Thymus (tissue), 11 donors: ENCODE data around the gene HCK. TPM values are rescaled to one million over a fixed set of nuclear protein-coding genes. Genes with fewer than 3 reads are reported as not detected.

Experiments used
- DNase-seq, 9 donors: peaks; one replicate each; pipeline ENCODE4 v3.0.0-alpha.2; 2013; ENCODE audit warnings: low spot score in 9 of 9, low read depth in 6 of 9, missing footprints in 1 of 9
- H3K27ac ChIP-seq, 2 donors: one replicate each; pipeline ENCODE4 v1.5.1; 2013; ENCODE audit warnings: control low read depth in 1 of 2, low read depth in 1 of 2, low read length in 1 of 2, mild to moderate bottlenecking in 1 of 2, moderate library complexity in 1 of 2
- H3K27me3 ChIP-seq, 2 donors: one replicate each; pipeline ENCODE4 v1.5.1; 2013; ENCODE audit warnings: low read length in 1 of 2; ENCODE audit not compliant: control insufficient read depth in 2 of 2, insufficient read depth in 1 of 2
- H3K36me3 ChIP-seq, 2 donors: one replicate each; pipeline ENCODE4 v1.5.1; 2013; ENCODE audit warnings: low read length in 1 of 2, mild to moderate bottlenecking in 1 of 2, moderate library complexity in 1 of 2; ENCODE audit not compliant: control insufficient read depth in 2 of 2, insufficient read depth in 2 of 2
- H3K4me1 ChIP-seq, 2 donors: one replicate each; pipeline ENCODE4 v1.5.1; 2013; ENCODE audit warnings: low read length in 2 of 2; ENCODE audit not compliant: control insufficient read depth in 2 of 2, insufficient read depth in 2 of 2
- H3K4me3 ChIP-seq, 2 donors: one replicate each; pipeline ENCODE4 v1.5.1; 2013; ENCODE audit warnings: low read length in 2 of 2, control low read depth in 1 of 2, mild to moderate bottlenecking in 1 of 2
- H3K9me3 ChIP-seq, 2 donors: one replicate each; pipeline ENCODE4 v1.5.1; 2013; ENCODE audit warnings: low read length in 1 of 2, mild to moderate bottlenecking in 1 of 2; ENCODE audit not compliant: control insufficient read depth in 2 of 2, insufficient read depth in 1 of 2
- WGBS: extraction: QIAGEN DNeasy Blood & Tissue Kit; methylation state at CpG from one replicate; pipeline ENCODE4 v1.1.7; 2013; 5-methylcytosine and 5-hydroxymethylcytosine counted together
- polyA plus RNA-seq: library from polyadenylated mRNA; stranded (reverse); fragments of 200-250 nt; gene quantifications from one replicate; pipeline ENCODE4 v1.2.3, GENCODE V29; 2013
- total RNA-seq: library from RNA; stranded (reverse); fragments of 120-200 nt; gene quantifications from one replicate; pipeline ENCODE4 v1.2.4, GENCODE V29; 2013
- donor health status: healthy.

HCK gene
- total and polyA plus RNA-seq, 2 donors: 25.2 to 33.3 TPM

DNA sequence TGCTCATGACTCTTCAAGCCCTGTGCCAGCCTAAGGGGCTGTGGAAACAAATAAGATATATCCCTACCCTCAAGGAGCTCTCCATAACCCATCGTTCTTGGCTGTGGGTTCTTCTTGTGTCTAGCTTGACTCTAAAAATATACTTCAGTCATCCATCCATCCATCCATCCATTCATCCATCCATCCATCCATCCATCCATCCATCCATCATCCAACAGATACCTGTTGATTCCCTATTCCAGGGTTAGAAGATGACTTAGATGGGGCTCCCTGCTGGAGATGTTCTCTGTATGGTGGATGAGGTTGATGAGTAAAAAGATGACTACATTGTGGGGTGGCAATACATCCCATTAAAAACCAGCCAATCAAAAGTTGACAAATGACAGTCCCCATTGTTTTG, 23.5 kb downstream of the HCK start:
- no peak overlapping the region for H3K4me3 ChIP-seq
- no peak for DNase-seq
- no peak overlapping the region for H3K27ac ChIP-seq
- no peaks in the 10 kb centered on the region for H3K27me3 ChIP-seq
- H3K4me1 ChIP-seq: peaks cover 0 to 3% of the 10 kb centered on the region in 2 donors
- no peaks in the 10 kb centered on the region for H3K36me3 ChIP-seq
- WGBS: 96% methylated on average over 1 of the region's 1 CpG
- no peaks in the 10 kb centered on the region for H3K9me3 ChIP-seq

DNA sequence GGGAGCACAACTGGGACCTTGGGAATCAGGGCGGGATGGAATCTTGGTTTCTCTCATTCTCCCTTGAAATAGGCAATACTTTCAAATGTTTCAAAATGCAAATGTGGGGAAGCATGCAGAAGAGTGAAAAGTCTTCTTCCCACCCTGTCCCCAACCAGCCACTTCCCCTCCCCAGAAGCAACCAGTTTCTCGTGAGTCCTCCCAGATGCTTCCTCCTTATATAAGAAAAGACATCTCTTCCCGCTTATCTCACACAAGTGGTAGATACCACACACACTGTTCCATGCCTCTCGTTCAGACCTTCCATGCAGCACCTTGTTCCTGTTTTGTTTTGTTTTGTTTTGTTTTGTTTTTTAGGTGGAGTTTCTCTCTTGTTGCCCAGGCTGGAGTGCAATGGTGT, 25.1 kb downstream of the HCK start:
- no peaks in the 10 kb centered on the region for H3K9me3 ChIP-seq
- DNase-seq: no peak
- no peaks in the 10 kb centered on the region for H3K4me1 ChIP-seq
- no peaks in the 10 kb centered on the region for H3K36me3 ChIP-seq
- no peak overlapping the region for H3K4me3 ChIP-seq
- H3K27ac ChIP-seq: no peak overlapping the region
- H3K27me3 ChIP-seq: no peaks in the 10 kb centered on the region
- 29% methylated on average over 4 of the region's 4 CpGs for WGBS

DNA sequence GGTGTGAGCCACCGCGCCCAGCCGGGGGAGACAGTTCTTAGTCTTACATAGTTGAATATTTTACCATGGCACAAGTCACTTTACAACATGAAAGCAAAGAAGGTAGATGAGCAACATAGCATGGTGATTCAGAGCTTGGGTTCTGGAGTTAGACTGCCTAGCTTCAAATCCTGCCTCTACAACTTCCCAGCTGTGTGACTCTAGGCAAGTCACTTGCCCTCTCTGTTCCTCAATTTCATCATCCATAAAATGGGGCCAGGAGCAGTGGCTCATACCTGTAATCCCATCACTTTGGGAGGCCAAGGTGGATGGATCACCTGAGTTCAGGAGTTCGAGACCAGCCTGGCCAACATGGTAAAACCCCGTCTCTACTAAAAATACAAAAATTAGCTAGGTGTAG, 26.3 kb downstream of the HCK start:
- Histone ChIP-seq H3K27ac (no peak overlapping the region), H3K9me3 (no peaks in the 10 kb centered on the region), H3K4me3 (no peak overlapping the region), H3K36me3 (no peaks in the 10 kb centered on the region), H3K27me3 (no peaks in the 10 kb centered on the region), H3K4me1 (no peaks in the 10 kb centered on the region)
- no peak for DNase-seq
- 88% methylated on average over 5 of the region's 5 CpGs for WGBS

DNA sequence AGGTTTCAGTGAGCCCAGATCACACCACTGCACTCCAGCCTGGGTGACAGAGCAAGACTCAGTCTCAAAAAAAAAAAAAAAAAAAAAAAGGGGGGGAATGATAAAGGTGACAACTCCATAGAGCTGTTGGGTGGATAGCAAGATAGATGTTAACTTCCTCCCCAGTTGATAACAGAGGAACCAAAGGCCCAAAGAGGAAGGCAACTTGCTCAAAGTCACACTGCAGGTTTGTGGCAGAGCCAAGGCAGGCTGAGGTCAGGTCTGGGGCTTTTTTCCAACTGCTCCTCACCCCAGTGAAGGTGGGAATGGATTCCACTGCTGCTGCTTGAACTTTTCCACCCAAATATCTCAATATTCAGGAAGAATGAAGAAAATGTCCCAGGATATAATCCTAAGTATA, 26.7 kb downstream of the HCK start:
- no peak overlapping the region for H3K27ac ChIP-seq
- H3K27me3 ChIP-seq: peaks cover 0 to 3% of the 10 kb centered on the region in 2 donors
- H3K36me3 ChIP-seq: no peaks in the 10 kb centered on the region
- H3K4me1 ChIP-seq: no peaks in the 10 kb centered on the region
- H3K9me3 ChIP-seq: no peaks in the 10 kb centered on the region
- DNase-seq: no peak
- H3K4me3 ChIP-seq: no peak overlapping the region

DNA sequence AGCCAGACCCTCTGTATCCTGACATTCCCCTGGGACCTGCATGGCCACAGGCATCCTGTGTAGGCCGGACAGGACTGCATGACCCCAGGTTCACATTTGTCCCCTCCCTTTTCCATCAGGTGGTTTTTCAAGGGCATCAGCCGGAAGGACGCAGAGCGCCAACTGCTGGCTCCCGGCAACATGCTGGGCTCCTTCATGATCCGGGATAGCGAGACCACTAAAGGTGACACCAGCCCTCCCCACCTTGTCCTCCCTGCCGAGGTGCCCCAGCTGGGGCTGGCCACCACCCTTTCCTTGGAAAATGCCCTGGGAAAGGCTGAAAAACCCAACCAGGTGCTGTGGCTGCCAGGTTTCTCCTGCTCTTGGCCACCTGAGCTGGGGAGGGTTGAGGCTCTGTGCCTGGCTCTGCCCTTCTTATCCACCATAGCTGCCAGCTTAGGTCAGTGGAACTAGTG, 27.6 kb downstream of the HCK start:
- 97% methylated on average over 8 of the region's 8 CpGs for WGBS
- H3K9me3 ChIP-seq: no peaks in the 10 kb centered on the region
- H3K27ac ChIP-seq: no peak overlapping the region
- no peak overlapping the region for H3K4me3 ChIP-seq
- peaks cover 0 to 5% of the 10 kb centered on the region in 2 donors for H3K27me3 ChIP-seq
- H3K4me1 ChIP-seq: no peaks in the 10 kb centered on the region
- no peak for DNase-seq
- no peaks in the 10 kb centered on the region for H3K36me3 ChIP-seq

DNA sequence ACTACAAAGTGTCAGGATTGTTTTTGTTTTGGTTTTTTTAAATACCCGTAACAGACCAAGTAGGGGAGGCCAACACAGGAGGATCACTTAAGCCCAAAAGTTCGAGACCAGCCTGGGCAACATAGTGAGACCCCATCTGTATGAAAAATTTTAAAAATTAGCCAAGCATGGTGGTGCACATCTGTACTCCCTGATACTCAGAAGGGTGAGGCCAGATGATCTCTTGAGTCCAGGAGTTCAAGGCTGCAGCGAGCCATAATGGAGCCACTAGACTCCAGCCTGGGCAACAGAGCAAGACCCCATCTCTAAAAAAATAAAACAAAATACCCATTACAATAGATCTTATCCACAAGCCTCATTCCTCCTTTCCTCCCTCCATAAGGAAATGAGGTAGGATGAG, 28.7 kb downstream of the HCK start:
- H3K36me3 ChIP-seq: no peaks in the 10 kb centered on the region
- no peaks in the 10 kb centered on the region for H3K4me1 ChIP-seq
- H3K27ac ChIP-seq: no peak overlapping the region
- peaks cover 0 to 5% of the 10 kb centered on the region in 2 donors for H3K27me3 ChIP-seq
- DNase-seq: no peak
- H3K4me3 ChIP-seq: no peak overlapping the region
- WGBS: 63% methylated on average over 3 of the region's 3 CpGs
- no peaks in the 10 kb centered on the region for H3K9me3 ChIP-seq

DNA sequence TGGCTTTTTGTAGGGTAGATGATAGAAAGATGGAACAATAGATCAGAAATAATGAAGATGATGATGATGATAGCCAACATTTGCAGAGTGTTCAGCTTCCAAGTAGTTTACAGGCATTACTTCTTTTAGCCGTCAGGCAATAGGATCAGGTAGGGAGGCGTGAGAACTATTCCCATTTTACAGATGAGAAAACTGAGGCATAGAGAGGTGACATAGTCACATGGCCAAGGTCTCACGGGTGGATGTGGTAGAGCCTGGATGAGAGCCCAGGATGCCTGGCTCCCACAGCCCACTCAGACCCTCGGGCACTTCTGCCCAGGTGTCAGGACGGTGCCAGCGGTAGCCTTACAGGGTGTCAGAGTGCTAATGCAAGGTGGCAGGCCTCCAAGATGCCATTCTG, 31.4 kb downstream of the HCK start:
- WGBS: 95% methylated on average over 6 of the region's 6 CpGs

DNA sequence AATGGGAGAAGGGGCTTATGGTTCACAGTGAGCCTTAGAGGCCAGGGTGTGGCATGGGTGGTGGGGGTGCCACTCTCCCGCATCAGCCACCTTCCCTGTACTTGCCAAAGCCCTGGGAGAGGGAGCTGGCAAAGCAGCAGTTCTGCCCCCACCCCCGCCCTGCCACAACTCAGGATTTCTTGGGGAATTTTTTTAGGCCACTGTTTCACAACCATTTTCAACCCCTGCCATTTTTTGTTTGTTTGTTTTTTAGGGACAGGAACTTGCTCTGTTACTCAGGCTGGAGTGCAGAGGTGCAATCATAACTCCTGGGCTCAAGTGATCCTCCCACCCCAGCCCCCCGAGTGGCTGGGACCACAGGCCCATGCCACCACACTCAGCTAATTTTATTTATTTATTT, 35.0 kb downstream of the HCK start:
- H3K4me1 ChIP-seq: peaks cover 0 to 2% of the 10 kb centered on the region in 2 donors
- H3K36me3 ChIP-seq: no peaks in the 10 kb centered on the region
- H3K27me3 ChIP-seq: peaks cover 0 to 7% of the 10 kb centered on the region in 2 donors
- no peak overlapping the region for H3K4me3 ChIP-seq
- 95% methylated on average over 3 of the region's 3 CpGs for WGBS
- no peak overlapping the region for H3K27ac ChIP-seq
- DNase-seq: no peak
- H3K9me3 ChIP-seq: no peaks in the 10 kb centered on the region

More for the DNA sequence above, 31.4 kb downstream of the HCK start:
- Histone ChIP-seq H3K4me3 (no peak overlapping the region), H3K4me1 (peaks cover 0 to 2% of the 10 kb centered on the region in 2 donors), H3K27me3 (peaks cover 0 to 5% of the 10 kb centered on the region in 2 donors), H3K9me3 (no peaks in the 10 kb centered on the region), H3K36me3 (no peaks in the 10 kb centered on the region), H3K27ac (no peak overlapping the region)
- no peak for DNase-seq

DNA sequence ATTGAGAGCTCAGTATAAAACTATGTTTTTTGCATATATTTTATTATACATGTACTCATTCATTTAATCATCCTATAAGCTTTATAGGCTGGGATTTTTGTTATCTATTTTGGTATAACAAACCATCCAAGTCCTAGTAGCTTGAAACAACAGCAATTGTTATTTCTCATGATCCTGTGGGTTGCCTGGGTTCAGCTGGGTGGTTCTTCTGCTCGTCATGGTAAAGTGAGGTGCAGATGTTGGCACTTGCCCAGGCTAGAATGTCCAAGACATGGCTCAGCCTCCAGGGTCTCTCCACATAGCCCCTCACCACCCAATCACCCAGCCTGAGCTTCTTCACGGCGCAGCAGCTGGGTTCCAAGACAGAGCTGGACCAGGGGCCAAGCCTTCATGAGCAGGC, 36.7 kb downstream of the HCK start:
- Histone ChIP-seq H3K36me3 (no peaks in the 10 kb centered on the region), H3K9me3 (no peaks in the 10 kb centered on the region), H3K27ac (no peak overlapping the region), H3K27me3 (peaks cover 0 to 6% of the 10 kb centered on the region in 2 donors), H3K4me1 (peaks cover 0 to 2% of the 10 kb centered on the region in 2 donors), H3K4me3 (no peak overlapping the region)
- DNase-seq: no peak
- 94% methylated on average over 3 of the region's 3 CpGs for WGBS
